Neuronal stem cell (in vitro differentiated cells): ENCODE results near the gene DLG3.
A peak's percentile ranks its signal among the peaks of the same experiment; 100 is the strongest.

Source experiments
- DNase-seq: peaks from one replicate; pipeline ENCODE4 v3.0.0-alpha.2; 2013; ENCODE audit warnings: low spot score
- H2AFZ ChIP-seq: one replicate; pipeline ENCODE4 v1.6.1; 2013; ENCODE audit warnings: mild to moderate bottlenecking, low read length, inconsistent platforms
- H2AK5ac ChIP-seq: 2 replicates; pipeline ENCODE4 v1.6.1; 2013; ENCODE audit warnings: low read depth, mild to moderate bottlenecking, inconsistent platforms, low read length, moderate library complexity, mixed read lengths
- H2BK120ac ChIP-seq: 2 replicates; pipeline ENCODE4 v1.6.1; 2013; ENCODE audit warnings: low read depth, mild to moderate bottlenecking, inconsistent platforms, low read length, moderate library complexity, mixed read lengths
- H2BK12ac ChIP-seq: one replicate; pipeline ENCODE4 v1.6.1; 2013; ENCODE audit warnings: low read length, inconsistent platforms
- H2BK15ac ChIP-seq: 2 replicates; pipeline ENCODE4 v1.6.1; 2013; ENCODE audit warnings: mild to moderate bottlenecking, low read length, inconsistent platforms, mixed read lengths
- H2BK5ac ChIP-seq: one replicate; pipeline ENCODE4 v1.6.1; 2013; ENCODE audit warnings: inconsistent platforms, mild to moderate bottlenecking, low read length, moderate library complexity
- H3K14ac ChIP-seq: one replicate; pipeline ENCODE4 v1.6.1; 2013; ENCODE audit warnings: low read length, inconsistent platforms
- H3K18ac ChIP-seq: 2 replicates; pipeline ENCODE4 v1.6.1; 2013; ENCODE audit warnings: low read length, inconsistent platforms
- H3K23ac ChIP-seq: 2 replicates; pipeline ENCODE4 v1.6.1; 2013; ENCODE audit warnings: low read depth, mild to moderate bottlenecking, mixed read lengths, low read length, inconsistent platforms; ENCODE audit not compliant: poor library complexity
- H3K27ac ChIP-seq: replicated peaks from 3 replicates; pipeline ENCODE4 v1.5.1; 2013; ENCODE audit warnings: low read length, inconsistent platforms
- H3K27me3 ChIP-seq, 3 experiments: 2 replicates each; pipeline ENCODE4 v1.6.1; 2013; ENCODE audit warnings: low read length in 3 of 3, mild to moderate bottlenecking in 2 of 3, inconsistent platforms in 1 of 3, low read depth in 1 of 3, mixed read lengths in 1 of 3, moderate library complexity in 1 of 3; ENCODE audit not compliant: control insufficient read depth in 3 of 3, insufficient read depth in 3 of 3
- H3K36me3 ChIP-seq, 2 donors: replicated peaks in 1 of 2; 2 replicates each; pipeline ENCODE4 v1.6.1; 2013; ENCODE audit warnings: low read length in 2 of 2; ENCODE audit not compliant: control insufficient read depth in 2 of 2, insufficient read depth in 2 of 2
- H3K4ac ChIP-seq: 2 replicates; pipeline ENCODE4 v1.6.1; 2013; ENCODE audit warnings: inconsistent platforms, mild to moderate bottlenecking, low read length, moderate library complexity
- H3K4me1 ChIP-seq, 2 donors: 1 replicate in 1 of 2; 2 replicates in 1 of 2; pipeline ENCODE4 v1.6.1; 2013; ENCODE audit warnings: low read length in 2 of 2, low read depth in 1 of 2; ENCODE audit not compliant: control insufficient read depth in 2 of 2, insufficient read depth in 1 of 2
- H3K4me2 ChIP-seq: one replicate; pipeline ENCODE4 v1.6.1; 2013; ENCODE audit warnings: mild to moderate bottlenecking, low read length, inconsistent platforms; ENCODE audit not compliant: insufficient read depth, poor library complexity, severe bottlenecking
- H3K4me3 ChIP-seq, 2 donors: 2 replicates each; pipeline ENCODE4 v1.5.1; 2013; ENCODE audit warnings: low read length in 2 of 2, mild to moderate bottlenecking in 2 of 2, inconsistent platforms in 1 of 2, moderate library complexity in 1 of 2
- H3K79me1 ChIP-seq: one replicate; pipeline ENCODE4 v1.6.1; 2013; ENCODE audit warnings: low read depth, mild to moderate bottlenecking, inconsistent platforms, low read length, moderate library complexity
- H3K9ac ChIP-seq: one replicate; pipeline ENCODE4 v1.6.1; 2013; ENCODE audit warnings: mild to moderate bottlenecking, low read depth, low read length, inconsistent platforms; ENCODE audit not compliant: poor library complexity
- H3K9me3 ChIP-seq, 2 donors: replicated peaks in 1 of 2; 2 replicates each; pipeline versions ENCODE3 to v1.6.1; 2013; ENCODE audit warnings: low read length in 2 of 2, mild to moderate bottlenecking in 2 of 2, inconsistent platforms in 1 of 2, low read depth in 1 of 2, mixed read lengths in 1 of 2, moderate library complexity in 1 of 2; ENCODE audit not compliant: control insufficient read depth in 2 of 2, insufficient read depth in 1 of 2
- H4K8ac ChIP-seq: one replicate; pipeline ENCODE4 v1.6.1; 2013; ENCODE audit warnings: low read depth, mild to moderate bottlenecking, inconsistent platforms, low read length, moderate library complexity
- H4K91ac ChIP-seq: one replicate; pipeline ENCODE4 v1.6.1; 2013; ENCODE audit warnings: low read length, low read depth, mild to moderate bottlenecking, inconsistent platforms; ENCODE audit not compliant: poor library complexity
- WGBS, 2 donors: extraction: QIAGEN DNeasy Blood & Tissue Kit; methylation state at CpG; one replicate each; pipeline ENCODE4 v1.1.7; 2013; ENCODE audit warnings: missing lambda C conversion rate in 2 of 2, mixed read lengths in 1 of 2; ENCODE audit not compliant: insufficient read length in 2 of 2, insufficient replicate concordance in 1 of 2; ENCODE audit errors: extremely low coverage in 2 of 2; 5-methylcytosine and 5-hydroxymethylcytosine counted together

The DLG3 gene

GRCh38 chrX:70439016-70439415 lies 5.6 kb upstream of the DLG3 start:
- H3K4me1 ChIP-seq = peaks cover 2 to 12% of the 10 kb centered on the region in 2 donors
- H3K4me3 ChIP-seq = no peak overlapping the region
- H3K27me3 ChIP-seq = peaks cover 0 to 6% (median 0%) of the 10 kb centered on the region in 3 experiments
- WGBS, 2 donors = no CpG with 5 or more reads among the region's 1 CpG
- H4K8ac ChIP-seq = no peak overlapping the region
- H3K4me2 ChIP-seq = no peak overlapping the region
- H2BK120ac ChIP-seq = no peak overlapping the region
- H3K9ac ChIP-seq = no peak overlapping the region
- no peak overlapping the region for H2BK15ac ChIP-seq
- no peak overlapping the region for H2AFZ ChIP-seq
- no peak overlapping the region for H3K18ac ChIP-seq
- no peaks in the 10 kb centered on the region for H3K9me3 ChIP-seq
- no peak overlapping the region for H2BK5ac ChIP-seq
- H3K79me1 ChIP-seq = no peaks in the 10 kb centered on the region
- H2BK12ac ChIP-seq = no peak overlapping the region
- no peak overlapping the region for H4K91ac ChIP-seq
- DNase-seq = no peak
- H3K36me3 ChIP-seq = no peaks in the 10 kb centered on the region
- no peak overlapping the region for H3K4ac ChIP-seq
- no peak overlapping the region for H2AK5ac ChIP-seq
- no peak overlapping the region for H3K14ac ChIP-seq
- no peak overlapping the region for H3K27ac ChIP-seq
- no peak overlapping the region for H3K23ac ChIP-seq

DNA sequence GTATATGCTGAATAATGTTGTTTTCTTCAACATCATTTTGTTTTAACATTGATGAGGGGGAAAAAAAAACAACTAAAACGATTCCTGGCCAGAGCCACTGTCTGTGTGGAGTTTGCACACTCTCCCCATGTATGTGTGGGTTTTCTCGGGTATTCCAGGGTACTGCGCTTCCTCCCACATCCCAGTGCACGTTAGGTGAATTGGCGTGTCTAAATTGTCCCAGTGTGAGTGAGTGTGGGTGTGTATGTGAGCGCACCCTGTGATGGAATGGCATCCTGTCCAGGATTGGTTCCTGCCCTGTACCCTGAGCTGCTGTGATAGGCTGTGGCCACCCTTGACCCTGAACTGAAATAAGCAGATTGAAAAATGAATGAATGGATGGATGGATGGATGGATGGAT lies 2.4 kb upstream of the DLG3 start:
- Histone ChIP-seq H2BK12ac (no peak overlapping the region), H2BK120ac (no peak overlapping the region), H3K79me1 (no peaks in the 10 kb centered on the region), H2AFZ (no peak overlapping the region), H3K4me3 (no peak overlapping the region), H4K91ac (no peak overlapping the region), H3K27ac (no peak overlapping the region), H3K27me3 (peaks cover 0 to 27% (median 12%) of the 10 kb centered on the region in 3 experiments), H2BK15ac (no peak overlapping the region), H3K36me3 (no peaks in the 10 kb centered on the region), H3K4me2 (no peak overlapping the region), H3K9me3 (no peaks in the 10 kb centered on the region), H3K4ac (no peak overlapping the region), H3K4me1 (peaks cover 0 to 2% of the 10 kb centered on the region in 2 donors), H3K14ac (no peak overlapping the region), H4K8ac (no peak overlapping the region), H2AK5ac (no peak overlapping the region), H3K18ac (no peak overlapping the region), H3K9ac (no peak overlapping the region), H3K23ac (no peak overlapping the region), H2BK5ac (no peak overlapping the region)
- no CpG with 5 or more reads among the region's 6 CpGs for WGBS, 2 donors
- DNase-seq = no peak

GRCh38 chrX:70444946-70445656 lies 466 bp downstream of the DLG3 start:
- H3K18ac ChIP-seq = peak overlapping the region; percentile 57
- H4K91ac ChIP-seq = no peak overlapping the region
- H3K4me2 ChIP-seq = peak overlapping the region; percentile 62
- WGBS, 2 donors = no CpG with 5 or more reads among the region's 61 CpGs
- H3K9me3 ChIP-seq = no peaks in the 10 kb centered on the region
- no peak overlapping the region for H2BK5ac ChIP-seq
- H3K14ac ChIP-seq = no peak overlapping the region
- no peaks in the 10 kb centered on the region for H3K36me3 ChIP-seq
- H2BK120ac ChIP-seq = no peak overlapping the region
- H3K4ac ChIP-seq = no peak overlapping the region
- H2AK5ac ChIP-seq = no peak overlapping the region
- H3K4me1 ChIP-seq = peaks cover 0 to 2% of the 10 kb centered on the region in 2 donors
- H2AFZ ChIP-seq = peak overlapping the region; percentile 88
- no peak overlapping the region for H3K27ac ChIP-seq
- H3K4me3 ChIP-seq = peak overlapping the region; percentile 40 to 63
- H3K79me1 ChIP-seq = no peaks in the 10 kb centered on the region
- peaks cover 0 to 35% (median 12%) of the 10 kb centered on the region in 3 experiments for H3K27me3 ChIP-seq
- H4K8ac ChIP-seq = no peak overlapping the region
- no peak overlapping the region for H2BK12ac ChIP-seq
- DNase-seq = no peak
- no peak overlapping the region for H3K23ac ChIP-seq
- H2BK15ac ChIP-seq = no peak overlapping the region
- H3K9ac ChIP-seq = no peak overlapping the region

DNA sequence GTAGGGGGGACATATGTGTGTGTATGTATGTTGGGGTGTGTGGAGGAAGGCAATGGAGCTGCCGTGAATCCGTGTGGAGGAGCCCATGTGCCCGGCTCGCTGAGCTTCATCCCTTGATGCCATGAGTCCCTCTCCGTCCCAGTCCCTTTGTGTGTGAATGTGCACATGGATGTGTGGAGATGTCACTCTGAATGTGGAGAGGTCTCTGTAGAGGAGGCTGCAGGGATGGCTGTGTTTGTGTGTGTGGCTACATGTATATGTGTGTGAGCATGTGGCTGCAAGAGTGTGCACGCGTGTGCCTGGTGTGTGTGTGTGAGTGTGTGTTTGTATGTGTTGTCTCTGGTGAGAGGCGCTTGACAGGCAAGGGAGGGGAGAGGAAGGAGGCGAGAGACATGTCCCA lies 1.3 kb downstream of the DLG3 start:
- no peak overlapping the region for H2AFZ ChIP-seq
- H3K9me3 ChIP-seq = no peaks in the 10 kb centered on the region
- H3K23ac ChIP-seq = no peak overlapping the region
- no peaks in the 10 kb centered on the region for H3K36me3 ChIP-seq
- no peaks in the 10 kb centered on the region for H3K79me1 ChIP-seq
- no peak for DNase-seq
- H4K8ac ChIP-seq = no peak overlapping the region
- H3K4me2 ChIP-seq = no peak overlapping the region
- no peak overlapping the region for H2BK120ac ChIP-seq
- no peak overlapping the region for H2BK5ac ChIP-seq
- no peak overlapping the region for H3K27ac ChIP-seq
- H3K4ac ChIP-seq = no peak overlapping the region
- H2AK5ac ChIP-seq = no peak overlapping the region
- no peak overlapping the region for H3K14ac ChIP-seq
- no peak overlapping the region for H3K4me3 ChIP-seq
- no peak overlapping the region for H3K18ac ChIP-seq
- no peak overlapping the region for H2BK12ac ChIP-seq
- peaks cover 0 to 35% (median 12%) of the 10 kb centered on the region in 3 experiments for H3K27me3 ChIP-seq
- no peak overlapping the region for H3K9ac ChIP-seq
- no peak overlapping the region for H4K91ac ChIP-seq
- H3K4me1 ChIP-seq = peaks cover 0 to 2% of the 10 kb centered on the region in 2 donors
- H2BK15ac ChIP-seq = no peak overlapping the region
- WGBS, 2 donors = no CpG with 5 or more reads among the region's 9 CpGs
